Peyer's patch (tissue), 4 donors: ENCODE data around the gene P2RX5.

Experiments
- POLR2A ChIP-seq, 2 donors: fragments of 450-650 bp; IDR thresholded peaks; one replicate each; pipeline ENCODE4 v1.5.1; 2017; ENCODE audit warnings: antibody characterized with exemption in 2 of 2, mild to moderate bottlenecking in 2 of 2, moderate library complexity in 2 of 2
- TF ChIP-seq, protein P1 (sequence below), 6 experiments: fragments of 450-650 bp in 4 of 6; fragments of 200-600 bp in 2 of 6; sonication (generic) in 1 of 6; IDR thresholded peaks; one replicate each; pipeline ENCODE4 v1.5.1; 2017 to 2019; ENCODE audit warnings: antibody characterized with exemption in 6 of 6, mild to moderate bottlenecking in 3 of 6, moderate library complexity in 1 of 6

DNA sequence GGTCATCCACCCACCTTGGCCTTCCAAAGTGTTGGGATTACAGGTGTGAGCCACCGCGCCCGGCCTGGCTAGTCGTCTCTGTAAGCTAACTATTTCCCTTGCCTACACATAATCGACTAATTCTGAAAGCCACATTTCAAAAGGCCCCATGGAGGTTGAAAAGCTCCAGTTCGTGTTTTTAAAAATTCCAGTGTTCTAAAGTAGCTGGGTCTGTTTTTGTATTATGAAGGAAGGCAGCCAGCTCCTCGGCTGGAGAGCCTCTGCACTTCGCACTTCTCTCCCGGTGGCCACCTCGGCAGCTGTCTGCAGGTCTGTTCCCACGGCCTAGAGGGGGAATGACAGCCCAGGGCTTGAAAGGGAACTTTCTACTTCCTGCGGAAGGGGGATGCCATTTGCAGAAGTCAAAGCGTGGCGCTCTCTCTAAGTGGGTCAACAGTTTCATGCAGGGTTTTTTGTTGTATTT is 44.7 kb upstream of the P2RX5 start:
- TF ChIP-seq, protein P1, sequence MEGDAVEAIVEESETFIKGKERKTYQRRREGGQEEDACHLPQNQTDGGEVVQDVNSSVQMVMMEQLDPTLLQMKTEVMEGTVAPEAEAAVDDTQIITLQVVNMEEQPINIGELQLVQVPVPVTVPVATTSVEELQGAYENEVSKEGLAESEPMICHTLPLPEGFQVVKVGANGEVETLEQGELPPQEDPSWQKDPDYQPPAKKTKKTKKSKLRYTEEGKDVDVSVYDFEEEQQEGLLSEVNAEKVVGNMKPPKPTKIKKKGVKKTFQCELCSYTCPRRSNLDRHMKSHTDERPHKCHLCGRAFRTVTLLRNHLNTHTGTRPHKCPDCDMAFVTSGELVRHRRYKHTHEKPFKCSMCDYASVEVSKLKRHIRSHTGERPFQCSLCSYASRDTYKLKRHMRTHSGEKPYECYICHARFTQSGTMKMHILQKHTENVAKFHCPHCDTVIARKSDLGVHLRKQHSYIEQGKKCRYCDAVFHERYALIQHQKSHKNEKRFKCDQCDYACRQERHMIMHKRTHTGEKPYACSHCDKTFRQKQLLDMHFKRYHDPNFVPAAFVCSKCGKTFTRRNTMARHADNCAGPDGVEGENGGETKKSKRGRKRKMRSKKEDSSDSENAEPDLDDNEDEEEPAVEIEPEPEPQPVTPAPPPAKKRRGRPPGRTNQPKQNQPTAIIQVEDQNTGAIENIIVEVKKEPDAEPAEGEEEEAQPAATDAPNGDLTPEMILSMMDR (IDR thresholded peaks at IDR 0.05), result no peak
- no peak for TF ChIP-seq POLR2A (IDR thresholded peaks at IDR 0.05)
